Measurements from ENCODE around the gene SLC38A3. TPM values are rescaled to one million over a fixed set of nuclear protein-coding genes. Genes with fewer than 3 reads are reported as not detected.

The SLC38A3 gene
- total and polyA plus RNA-seq, 9 of the 15 experiments (the other 6 are each of a cell fraction or from before 2014, with no cell fraction given): 0.09 to 0.38 (median 0.16) TPM; not detected in 6

GRCh38 chr3:50174947-50175524, 30.0 kb upstream of the SLC38A3 start (continued):
- TF ChIP-seq ZBTB40 (IDR thresholded peaks at IDR 0.05): no peak
- no peak for TF ChIP-seq ZBTB40 (CRISPR knock-in tag; IDR thresholded peaks at IDR 0.05)
- TF ChIP-seq ELF2 (CRISPR knock-in tag; IDR thresholded peaks at IDR 0.05): no peak
- no peak for TF ChIP-seq ZKSCAN8 (CRISPR knock-in tag; IDR thresholded peaks at IDR 0.05)
- no peak for TF ChIP-seq CREBBP (IDR thresholded peaks at IDR 0.05; ENCODE audit: low read depth, low read length)
- no peak for TF ChIP-seq ADNP (tag; IDR thresholded peaks at IDR 0.05)

Data from K562 (cell line).